ENCODE measurements around the gene EFEMP2.
"Not testable (repeated sequence)": the region's sequence is repeated elsewhere in the genome, so short reads cannot be mapped to it uniquely, and the experiment has no call there.

EFEMP2 gene

GRCh38 chr11:65892661-65893317 is 20.2 kb upstream of the EFEMP2 start:
- no peak overlapping the region for H4K91ac ChIP-seq (ENCODE audit: low read depth, low read length, poor library complexity)
- no peak overlapping the region for H2BK15ac ChIP-seq (ENCODE audit: low read length)
- H3K9me3 ChIP-seq (replicated peaks in 1 of 2; ENCODE audit: control insufficient read depth in 2 of 2, insufficient read depth in 1 of 2, low read depth in 1 of 2, low read length in 2 of 2) = no peaks in the 10 kb centered on the region
- no peak overlapping the region for H3K27ac ChIP-seq (replicated peaks; ENCODE audit: low read length)
- H2BK120ac ChIP-seq (ENCODE audit: low read depth, low read length) = peak overlapping the region; percentile 27
- H2AK5ac ChIP-seq (ENCODE audit: low read depth, low read length) = peak overlapping the region; percentile 25
- H3K4me1 ChIP-seq (ENCODE audit: control insufficient read depth in 2 of 2, insufficient read depth in 1 of 2, low read depth in 1 of 2, low read length in 2 of 2) = peaks cover 19 to 20% of the 10 kb centered on the region in 2 donors
- H2BK12ac ChIP-seq (ENCODE audit: low read length) = no peak overlapping the region
- H3K18ac ChIP-seq (ENCODE audit: low read length) = no peak overlapping the region
- peaks cover 0 to 17% (median 0%) of the 10 kb centered on the region in 3 experiments for H3K27me3 ChIP-seq (ENCODE audit: control insufficient read depth in 3 of 3, insufficient read depth in 3 of 3, low read depth in 1 of 3, low read length in 3 of 3)
- H3K4me3 ChIP-seq (ENCODE audit: low read length in 2 of 2) = no peak overlapping the region
- no peak overlapping the region for H3K23ac ChIP-seq (ENCODE audit: low read depth, low read length, poor library complexity)
- H3K79me1 ChIP-seq (ENCODE audit: low read depth, low read length) = no peaks in the 10 kb centered on the region
- no CpG with 5 or more reads among the region's 10 CpGs for WGBS, 2 donors (ENCODE audit: extremely low coverage in 2 of 2, insufficient read length in 2 of 2, insufficient replicate concordance in 1 of 2)
- no peak overlapping the region for H3K4ac ChIP-seq (ENCODE audit: low read length)
- DNase-seq (ENCODE audit: low spot score) = no peak
- H2AFZ ChIP-seq (ENCODE audit: low read length) = no peak overlapping the region
- H3K4me2 ChIP-seq (ENCODE audit: insufficient read depth, low read length, poor library complexity, severe bottlenecking) = no peak overlapping the region
- no peak overlapping the region for H3K9ac ChIP-seq (ENCODE audit: low read depth, low read length, poor library complexity)
- no peak overlapping the region for H2BK5ac ChIP-seq (ENCODE audit: low read length)
- no peaks in the 10 kb centered on the region for H3K36me3 ChIP-seq (replicated peaks in 1 of 2; ENCODE audit: control insufficient read depth in 2 of 2, insufficient read depth in 2 of 2, low read length in 2 of 2)
- no peak overlapping the region for H3K14ac ChIP-seq (ENCODE audit: low read length)
- no peak overlapping the region for H4K8ac ChIP-seq (ENCODE audit: low read depth, low read length)

GRCh38 chr11:65892137-65892540 is 19.5 kb upstream of the EFEMP2 start:
- H2BK120ac ChIP-seq (ENCODE audit: low read depth, low read length); H3K36me3 ChIP-seq (replicated peaks in 1 of 2; ENCODE audit: control insufficient read depth in 2 of 2, insufficient read depth in 2 of 2, low read length in 2 of 2); H2BK12ac ChIP-seq (ENCODE audit: low read length); H3K27ac ChIP-seq (replicated peaks; ENCODE audit: low read length); H3K4ac ChIP-seq (ENCODE audit: low read length); H4K91ac ChIP-seq (ENCODE audit: low read depth, low read length, poor library complexity); H2BK5ac ChIP-seq (ENCODE audit: low read length); H3K9ac ChIP-seq (ENCODE audit: low read depth, low read length, poor library complexity); H4K8ac ChIP-seq (ENCODE audit: low read depth, low read length); H2AK5ac ChIP-seq (ENCODE audit: low read depth, low read length); H3K18ac ChIP-seq (ENCODE audit: low read length); DNase-seq (ENCODE audit: low spot score); H3K9me3 ChIP-seq (replicated peaks in 1 of 2; ENCODE audit: control insufficient read depth in 2 of 2, insufficient read depth in 1 of 2, low read depth in 1 of 2, low read length in 2 of 2); H3K79me1 ChIP-seq (ENCODE audit: low read depth, low read length); H2BK15ac ChIP-seq (ENCODE audit: low read length); H3K14ac ChIP-seq (ENCODE audit: low read length): not testable (repeated sequence)
- H3K4me1 ChIP-seq (ENCODE audit: control insufficient read depth in 2 of 2, insufficient read depth in 1 of 2, low read depth in 1 of 2, low read length in 2 of 2) = peaks cover 24% of the 10 kb centered on the region in 2 donors
- peak overlapping the region; percentile 100 for H3K4me2 ChIP-seq (ENCODE audit: insufficient read depth, low read length, poor library complexity, severe bottlenecking)
- H3K23ac ChIP-seq (ENCODE audit: low read depth, low read length, poor library complexity) = peak overlapping the region; percentile 10
- H3K4me3 ChIP-seq (ENCODE audit: low read length in 2 of 2) = peak overlapping the region; percentile 57 to 86
- H2AFZ ChIP-seq (ENCODE audit: low read length) = peak overlapping the region; percentile 90
- WGBS, 2 donors (ENCODE audit: extremely low coverage in 2 of 2, insufficient read length in 2 of 2, insufficient replicate concordance in 1 of 2) = no CpG with 5 or more reads among the region's 5 CpGs
- peaks cover 0 to 15% (median 0%) of the 10 kb centered on the region in 3 experiments for H3K27me3 ChIP-seq (ENCODE audit: control insufficient read depth in 3 of 3, insufficient read depth in 3 of 3, low read depth in 1 of 3, low read length in 3 of 3)

- Histone ChIP-seq H2BK15ac (ENCODE audit: low read length) (peak overlapping the region; percentile 24), H3K36me3 (replicated peaks in 1 of 2; ENCODE audit: control insufficient read depth in 2 of 2, insufficient read depth in 2 of 2, low read length in 2 of 2) (peaks cover 4 to 6% of the 10 kb centered on the region in 2 donors), H2AK5ac (ENCODE audit: low read depth, low read length) (peak overlapping the region; percentile 97), H3K4me3 (ENCODE audit: low read length in 2 of 2) (peak overlapping the region; percentile 57 to 86), H3K9me3 (replicated peaks in 1 of 2; ENCODE audit: control insufficient read depth in 2 of 2, insufficient read depth in 1 of 2, low read depth in 1 of 2, low read length in 2 of 2) (no peaks in the 10 kb centered on the region), H4K8ac (ENCODE audit: low read depth, low read length) (no peak overlapping the region), H3K4ac (ENCODE audit: low read length) (peak overlapping the region; percentile 80), H2BK120ac (ENCODE audit: low read depth, low read length) (no peak overlapping the region), H3K23ac (ENCODE audit: low read depth, low read length, poor library complexity) (peak overlapping the region; percentile 94), H2AFZ (ENCODE audit: low read length) (peak overlapping the region; percentile 90), H3K27me3 (ENCODE audit: control insufficient read depth in 3 of 3, insufficient read depth in 3 of 3, low read depth in 1 of 3, low read length in 3 of 3) (peaks cover 0 to 15% (median 0%) of the 10 kb centered on the region in 3 experiments), H3K27ac (replicated peaks; ENCODE audit: low read length) (no peak overlapping the region), H3K14ac (ENCODE audit: low read length) (peak overlapping the region; percentile 77), H3K9ac (ENCODE audit: low read depth, low read length, poor library complexity) (peak overlapping the region; percentile 96), H4K91ac (ENCODE audit: low read depth, low read length, poor library complexity) (no peak overlapping the region), H2BK12ac (ENCODE audit: low read length) (peak overlapping the region; percentile 36), H2BK5ac (ENCODE audit: low read length) (peak overlapping the region; percentile 89), H3K18ac (ENCODE audit: low read length) (peak overlapping the region; percentile 98), H3K79me1 (ENCODE audit: low read depth, low read length) (peaks cover 3% of the 10 kb centered on the region), H3K4me2 (ENCODE audit: insufficient read depth, low read length, poor library complexity, severe bottlenecking) (peak overlapping the region; percentile 100), H3K4me1 (ENCODE audit: control insufficient read depth in 2 of 2, insufficient read depth in 1 of 2, low read depth in 1 of 2, low read length in 2 of 2) (peaks cover 24 to 27% of the 10 kb centered on the region in 2 donors)
- no CpG with 5 or more reads among the region's 57 CpGs for WGBS, 2 donors (ENCODE audit: extremely low coverage in 2 of 2, insufficient read length in 2 of 2, insufficient replicate concordance in 1 of 2)
- DNase-seq (ENCODE audit: low spot score) = no peak
Observed at GRCh38 chr11:65891219-65892136, 18.9 kb upstream of the EFEMP2 start.

Data from neuronal stem cell (in vitro differentiated cells).